WTC11 (cell line): Measurements from ENCODE around the gene KLHL12. TPM values are rescaled to one million over a fixed set of nuclear protein-coding genes. Genes with fewer than 3 reads are reported as not detected.

Source experiments
- ATAC-seq: fragments of 200-7000 bp; cut with Tn5 transposase; 2 replicates; pipeline ENCODE4 v1.10.0; 2021; ENCODE audit warnings: mild to moderate bottlenecking, moderate library complexity
- CTCF ChIA-PET: fragments of 300-600 bp; sonication (Branson Sonifier 250); formaldehyde crosslinking; loops from one replicate; lab custom pipeline; 2021; ENCODE audit warnings: antibody characterized with exemption; lab: Charles Lee
- POLR2A ChIA-PET: fragments of 350-600 bp; sonication (Branson Sonifier 250); formaldehyde crosslinking; loops from one replicate; lab custom pipeline; 2021; ENCODE audit warnings: antibody characterized with exemption; lab: Charles Lee
- DNase-seq: peaks from one replicate; pipeline ENCODE4 v3.0.0; 2021; ENCODE audit warnings: low spot score
- H3K27ac Mint-ChIP-seq: 2 replicates; pipeline ENCODE4 v1.8.0; 2021; ENCODE audit warnings: mixed read lengths
- H3K27me3 Mint-ChIP-seq: 2 replicates; pipeline ENCODE4 v1.8.0; 2021; ENCODE audit warnings: low read depth, mild to moderate bottlenecking, moderate library complexity, mixed read lengths
- H3K36me3 Mint-ChIP-seq: 2 replicates; pipeline ENCODE4 v1.8.0; 2021; ENCODE audit warnings: mixed read lengths
- H3K4me1 Mint-ChIP-seq: 2 replicates; pipeline ENCODE4 v1.8.0; 2022; ENCODE audit warnings: mixed read lengths
- H3K4me3 Mint-ChIP-seq: 2 replicates; pipeline ENCODE4 v1.8.0; 2021; ENCODE audit warnings: mild to moderate bottlenecking, moderate library complexity, mixed read lengths
- H3K9me3 Mint-ChIP-seq: 2 replicates; pipeline ENCODE4 v1.8.0; 2021; ENCODE audit warnings: mixed read lengths
- ATF1 ChIP-seq: sonication (generic); formaldehyde crosslinking; IDR thresholded peaks from 2 replicates; pipeline ENCODE4 v1.8.1; 2023; ENCODE audit warnings: mild to moderate bottlenecking, moderate library complexity, missing genetic modification reagents
- ATF2 ChIP-seq: sonication (generic); formaldehyde crosslinking; IDR thresholded peaks from 2 replicates; pipeline ENCODE4 v1.8.1; 2022; ENCODE audit warnings: low read depth, missing genetic modification reagents, borderline replicate concordance
- ETV6 ChIP-seq: sonication (generic); formaldehyde crosslinking; IDR thresholded peaks from 2 replicates; pipeline ENCODE4 v1.8.1; 2022; ENCODE audit warnings: mild to moderate bottlenecking, missing genetic modification reagents
- GABPB1 ChIP-seq: sonication (generic); formaldehyde crosslinking; IDR thresholded peaks from 2 replicates; pipeline ENCODE4 v1.8.1; 2023; ENCODE audit warnings: mild to moderate bottlenecking, missing genetic modification reagents
- NFATC4 ChIP-seq: fragments of 250-450 bp; sonication (Bioruptor Pico); IDR thresholded peaks from 2 replicates; pipeline ENCODE4 v1.9.0; 2021; ENCODE audit warnings: mild to moderate bottlenecking
- NFYB ChIP-seq: sonication (generic); formaldehyde crosslinking; conservative IDR thresholded peaks from 2 replicates; pipeline ENCODE4 v1.8.0; 2022; ENCODE audit warnings: low read depth, missing genetic modification reagents
- OVOL2 ChIP-seq: fragments of 250-450 bp; sonication (Bioruptor Pico); IDR thresholded peaks from 2 replicates; pipeline ENCODE4 v1.9.0; 2021; ENCODE audit warnings: mild to moderate bottlenecking, borderline replicate concordance
- SMAD4 ChIP-seq: sonication (generic); formaldehyde crosslinking; IDR thresholded peaks from 2 replicates; pipeline ENCODE4 v1.8.0; 2022; ENCODE audit warnings: mild to moderate bottlenecking, missing genetic modification reagents
- SP1 ChIP-seq: sonication (generic); formaldehyde crosslinking; conservative IDR thresholded peaks from 2 replicates; pipeline ENCODE4 v1.8.1; 2022; ENCODE audit warnings: missing genetic modification reagents
- ZMAT4 ChIP-seq: fragments of 250-450 bp; sonication (Bioruptor Pico); IDR thresholded peaks from 2 replicates; pipeline ENCODE4 v1.9.0; 2021; ENCODE audit warnings: mild to moderate bottlenecking
- ZNF138 ChIP-seq: sonication (generic); formaldehyde crosslinking; conservative IDR thresholded peaks from 2 replicates; pipeline ENCODE4 v1.8.1; 2022; ENCODE audit warnings: mild to moderate bottlenecking, moderate library complexity, missing genetic modification reagents
- ZNF232 ChIP-seq: sonication (generic); formaldehyde crosslinking; IDR thresholded peaks from 2 replicates; pipeline ENCODE4 v1.8.0; 2022; ENCODE audit warnings: mild to moderate bottlenecking, missing genetic modification reagents
- ZNF416 ChIP-seq: fragments of 250-450 bp; sonication (Bioruptor Pico); IDR thresholded peaks from 2 replicates; pipeline ENCODE4 v1.9.0; 2021; ENCODE audit warnings: mild to moderate bottlenecking, inconsistent platforms
- ZNF423 ChIP-seq: fragments of 250-450 bp; sonication (Bioruptor Pico); IDR thresholded peaks from 2 replicates; pipeline ENCODE4 v2.1.2; 2022; ENCODE audit warnings: mild to moderate bottlenecking, moderate library complexity
- total RNA-seq: library from RNA; stranded (reverse); gene quantifications from 3 replicates; pipeline ENCODE4 v1.2.3, GENCODE V29; 2021
- TF ChIP-seq, protein P1 (sequence below): sonication (generic); formaldehyde crosslinking; IDR thresholded peaks from 2 replicates; pipeline ENCODE4 v1.8.1; 2022; ENCODE audit warnings: missing genetic modification reagents, borderline replicate concordance
- TF ChIP-seq, protein P2 (sequence below): sonication (generic); formaldehyde crosslinking; IDR thresholded peaks from 2 replicates; pipeline ENCODE4 v1.8.0; 2023; ENCODE audit warnings: missing genetic modification reagents, mild to moderate bottlenecking, borderline replicate concordance
- TF ChIP-seq, protein P3 (sequence below): sonication (generic); formaldehyde crosslinking; IDR thresholded peaks from 2 replicates; pipeline ENCODE4 v1.8.0; 2022; ENCODE audit warnings: missing genetic modification reagents

Gene KLHL12
- total RNA-seq, 1 experiment from 2014 or later = 29.6 TPM

- TF ChIP-seq, protein P1, sequence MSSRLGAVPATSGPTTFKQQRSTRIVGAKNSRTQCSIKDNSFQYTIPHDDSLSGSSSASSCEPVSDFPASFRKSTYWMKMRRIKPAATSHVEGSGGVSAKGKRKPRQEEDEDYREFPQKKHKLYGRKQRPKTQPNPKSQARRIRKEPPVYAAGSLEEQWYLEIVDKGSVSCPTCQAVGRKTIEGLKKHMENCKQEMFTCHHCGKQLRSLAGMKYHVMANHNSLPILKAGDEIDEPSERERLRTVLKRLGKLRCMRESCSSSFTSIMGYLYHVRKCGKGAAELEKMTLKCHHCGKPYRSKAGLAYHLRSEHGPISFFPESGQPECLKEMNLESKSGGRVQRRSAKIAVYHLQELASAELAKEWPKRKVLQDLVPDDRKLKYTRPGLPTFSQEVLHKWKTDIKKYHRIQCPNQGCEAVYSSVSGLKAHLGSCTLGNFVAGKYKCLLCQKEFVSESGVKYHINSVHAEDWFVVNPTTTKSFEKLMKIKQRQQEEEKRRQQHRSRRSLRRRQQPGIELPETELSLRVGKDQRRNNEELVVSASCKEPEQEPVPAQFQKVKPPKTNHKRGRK (CRISPR knock-in tag) = no peak
- TF ChIP-seq ZNF138 (CRISPR knock-in tag) (no peak), OVOL2 (no peak), ATF2 (CRISPR knock-in tag) (no peak)
Observed at GRCh38 chr1:202932476-202932875, 5.4 kb upstream of the KLHL12 start (continued).

DNA sequence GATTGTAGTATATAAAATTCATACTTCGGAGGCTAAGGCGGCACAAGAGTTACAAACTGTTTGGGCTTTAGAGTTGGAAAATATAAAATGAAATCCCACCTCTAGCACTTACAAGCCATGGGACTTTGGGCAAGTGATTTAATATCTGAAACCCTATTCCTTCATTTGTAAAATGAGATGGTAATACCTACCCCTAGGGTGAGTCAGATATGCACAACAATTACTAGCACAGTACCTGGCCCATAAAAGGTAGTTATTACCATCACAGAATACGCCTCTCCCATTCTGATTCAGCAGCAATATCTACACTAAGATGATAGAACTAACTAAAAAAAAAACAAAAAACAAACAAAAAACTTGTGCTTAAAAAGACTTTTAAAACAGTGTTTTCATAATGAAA lies 3.5 kb downstream of the KLHL12 start:
- DNase-seq = no peak
- Mint-ChIP-seq H3K4me1 (peaks cover 5% of the 10 kb centered on the region), H3K27ac (no peak overlapping the region), H3K4me3 (no peak overlapping the region), H3K9me3 (no peaks in the 10 kb centered on the region), H3K36me3 (peaks cover 19% of the 10 kb centered on the region), H3K27me3 (no peaks in the 10 kb centered on the region)
- TF ChIP-seq, protein P2, sequence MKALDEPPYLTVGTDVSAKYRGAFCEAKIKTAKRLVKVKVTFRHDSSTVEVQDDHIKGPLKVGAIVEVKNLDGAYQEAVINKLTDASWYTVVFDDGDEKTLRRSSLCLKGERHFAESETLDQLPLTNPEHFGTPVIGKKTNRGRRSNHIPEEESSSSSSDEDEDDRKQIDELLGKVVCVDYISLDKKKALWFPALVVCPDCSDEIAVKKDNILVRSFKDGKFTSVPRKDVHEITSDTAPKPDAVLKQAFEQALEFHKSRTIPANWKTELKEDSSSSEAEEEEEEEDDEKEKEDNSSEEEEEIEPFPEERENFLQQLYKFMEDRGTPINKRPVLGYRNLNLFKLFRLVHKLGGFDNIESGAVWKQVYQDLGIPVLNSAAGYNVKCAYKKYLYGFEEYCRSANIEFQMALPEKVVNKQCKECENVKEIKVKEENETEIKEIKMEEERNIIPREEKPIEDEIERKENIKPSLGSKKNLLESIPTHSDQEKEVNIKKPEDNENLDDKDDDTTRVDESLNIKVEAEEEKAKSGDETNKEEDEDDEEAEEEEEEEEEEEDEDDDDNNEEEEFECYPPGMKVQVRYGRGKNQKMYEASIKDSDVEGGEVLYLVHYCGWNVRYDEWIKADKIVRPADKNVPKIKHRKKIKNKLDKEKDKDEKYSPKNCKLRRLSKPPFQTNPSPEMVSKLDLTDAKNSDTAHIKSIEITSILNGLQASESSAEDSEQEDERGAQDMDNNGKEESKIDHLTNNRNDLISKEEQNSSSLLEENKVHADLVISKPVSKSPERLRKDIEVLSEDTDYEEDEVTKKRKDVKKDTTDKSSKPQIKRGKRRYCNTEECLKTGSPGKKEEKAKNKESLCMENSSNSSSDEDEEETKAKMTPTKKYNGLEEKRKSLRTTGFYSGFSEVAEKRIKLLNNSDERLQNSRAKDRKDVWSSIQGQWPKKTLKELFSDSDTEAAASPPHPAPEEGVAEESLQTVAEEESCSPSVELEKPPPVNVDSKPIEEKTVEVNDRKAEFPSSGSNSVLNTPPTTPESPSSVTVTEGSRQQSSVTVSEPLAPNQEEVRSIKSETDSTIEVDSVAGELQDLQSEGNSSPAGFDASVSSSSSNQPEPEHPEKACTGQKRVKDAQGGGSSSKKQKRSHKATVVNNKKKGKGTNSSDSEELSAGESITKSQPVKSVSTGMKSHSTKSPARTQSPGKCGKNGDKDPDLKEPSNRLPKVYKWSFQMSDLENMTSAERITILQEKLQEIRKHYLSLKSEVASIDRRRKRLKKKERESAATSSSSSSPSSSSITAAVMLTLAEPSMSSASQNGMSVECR (CRISPR knock-in tag) = no peak
- no peak for TF ChIP-seq NFYB (CRISPR knock-in tag)
- TF ChIP-seq ETV6 (CRISPR knock-in tag) = no peak
- no peak for TF ChIP-seq GABPB1 (CRISPR knock-in tag)
- no peak for TF ChIP-seq ZMAT4 (CRISPR knock-in tag)
- TF ChIP-seq SP1 = no peak
- TF ChIP-seq ZNF423 = no peak
- TF ChIP-seq, protein P3, sequence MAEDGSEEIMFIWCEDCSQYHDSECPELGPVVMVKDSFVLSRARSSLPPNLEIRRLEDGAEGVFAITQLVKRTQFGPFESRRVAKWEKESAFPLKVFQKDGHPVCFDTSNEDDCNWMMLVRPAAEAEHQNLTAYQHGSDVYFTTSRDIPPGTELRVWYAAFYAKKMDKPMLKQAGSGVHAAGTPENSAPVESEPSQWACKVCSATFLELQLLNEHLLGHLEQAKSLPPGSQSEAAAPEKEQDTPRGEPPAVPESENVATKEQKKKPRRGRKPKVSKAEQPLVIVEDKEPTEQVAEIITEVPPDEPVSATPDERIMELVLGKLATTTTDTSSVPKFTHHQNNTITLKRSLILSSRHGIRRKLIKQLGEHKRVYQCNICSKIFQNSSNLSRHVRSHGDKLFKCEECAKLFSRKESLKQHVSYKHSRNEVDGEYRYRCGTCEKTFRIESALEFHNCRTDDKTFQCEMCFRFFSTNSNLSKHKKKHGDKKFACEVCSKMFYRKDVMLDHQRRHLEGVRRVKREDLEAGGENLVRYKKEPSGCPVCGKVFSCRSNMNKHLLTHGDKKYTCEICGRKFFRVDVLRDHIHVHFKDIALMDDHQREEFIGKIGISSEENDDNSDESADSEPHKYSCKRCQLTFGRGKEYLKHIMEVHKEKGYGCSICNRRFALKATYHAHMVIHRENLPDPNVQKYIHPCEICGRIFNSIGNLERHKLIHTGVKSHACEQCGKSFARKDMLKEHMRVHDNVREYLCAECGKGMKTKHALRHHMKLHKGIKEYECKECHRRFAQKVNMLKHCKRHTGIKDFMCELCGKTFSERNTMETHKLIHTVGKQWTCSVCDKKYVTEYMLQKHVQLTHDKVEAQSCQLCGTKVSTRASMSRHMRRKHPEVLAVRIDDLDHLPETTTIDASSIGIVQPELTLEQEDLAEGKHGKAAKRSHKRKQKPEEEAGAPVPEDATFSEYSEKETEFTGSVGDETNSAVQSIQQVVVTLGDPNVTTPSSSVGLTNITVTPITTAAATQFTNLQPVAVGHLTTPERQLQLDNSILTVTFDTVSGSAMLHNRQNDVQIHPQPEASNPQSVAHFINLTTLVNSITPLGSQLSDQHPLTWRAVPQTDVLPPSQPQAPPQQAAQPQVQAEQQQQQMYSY (CRISPR knock-in tag) = no peak
- TF ChIP-seq SMAD4 (CRISPR knock-in tag) = no peak
- TF ChIP-seq ZNF232 (CRISPR knock-in tag) = no peak
- TF ChIP-seq ZNF416 (CRISPR knock-in tag) = no peak
- TF ChIP-seq ATF1 (CRISPR knock-in tag) = no peak
- no peak for TF ChIP-seq NFATC4 (CRISPR knock-in tag)
- no peak for ATAC-seq
- POLR2A ChIA-PET = no interaction called here
- CTCF ChIA-PET = no interaction called here
